ENCODE data around the gene OPCML. TPM values are rescaled to one million over a fixed set of nuclear protein-coding genes. Genes with fewer than 3 reads are reported as not detected.

The OPCML gene
- total RNA-seq, 1 experiment from 2014 or later: not detected

DNA sequence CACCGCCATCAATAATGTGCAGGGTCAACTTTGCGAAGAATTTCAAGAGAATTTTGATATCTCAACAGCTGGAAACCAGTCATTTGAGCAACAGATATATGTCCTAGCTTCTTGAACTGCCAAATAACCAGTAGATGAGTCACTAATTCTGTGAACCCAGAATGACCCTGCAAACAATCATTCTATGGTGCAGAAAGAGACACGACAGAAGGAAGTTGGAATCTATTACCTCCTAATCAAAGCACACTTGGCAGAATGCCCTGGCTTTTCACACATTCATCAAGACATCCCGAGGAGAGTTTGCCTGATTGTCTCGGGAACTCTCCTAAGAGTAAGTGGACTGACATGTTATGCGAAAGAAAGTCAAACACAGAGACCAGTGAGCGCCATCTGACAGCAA, 621.1 kb downstream of the OPCML start:
- no peak for DNase-seq (ENCODE audit: low read depth, low spot score)
- no peaks in the 10 kb centered on the region for H3K27me3 ChIP-seq (ENCODE audit: control insufficient read depth, insufficient read depth, low read length)
- no peak for ATAC-seq
- in situ Hi-C loops (cut with HindIII; ENCODE audit: low pct_unique_long_range_greater_than_20kb, low sequenced_read_pairs): no loop called here
- no peak overlapping the region for H3K4me3 ChIP-seq (ENCODE audit: low read depth in 2 of 2, low read length in 2 of 2)
- no peaks in the 10 kb centered on the region for H3K4me1 ChIP-seq (ENCODE audit: control insufficient read depth, insufficient read depth, low read length)
- ChIA-PET POLR2A (no interaction called here), CTCF (no interaction called here)
- intact Hi-C loops (cut with micrococcal nuclease; ENCODE audit: unreplicated experiment): no loop called here
- no peaks in the 10 kb centered on the region for H3K36me3 ChIP-seq (ENCODE audit: control insufficient read depth, insufficient read depth, low read length)
- BruUV-seq (replicated peaks): no TSS peak
- TF ChIP-seq, protein P1, sequence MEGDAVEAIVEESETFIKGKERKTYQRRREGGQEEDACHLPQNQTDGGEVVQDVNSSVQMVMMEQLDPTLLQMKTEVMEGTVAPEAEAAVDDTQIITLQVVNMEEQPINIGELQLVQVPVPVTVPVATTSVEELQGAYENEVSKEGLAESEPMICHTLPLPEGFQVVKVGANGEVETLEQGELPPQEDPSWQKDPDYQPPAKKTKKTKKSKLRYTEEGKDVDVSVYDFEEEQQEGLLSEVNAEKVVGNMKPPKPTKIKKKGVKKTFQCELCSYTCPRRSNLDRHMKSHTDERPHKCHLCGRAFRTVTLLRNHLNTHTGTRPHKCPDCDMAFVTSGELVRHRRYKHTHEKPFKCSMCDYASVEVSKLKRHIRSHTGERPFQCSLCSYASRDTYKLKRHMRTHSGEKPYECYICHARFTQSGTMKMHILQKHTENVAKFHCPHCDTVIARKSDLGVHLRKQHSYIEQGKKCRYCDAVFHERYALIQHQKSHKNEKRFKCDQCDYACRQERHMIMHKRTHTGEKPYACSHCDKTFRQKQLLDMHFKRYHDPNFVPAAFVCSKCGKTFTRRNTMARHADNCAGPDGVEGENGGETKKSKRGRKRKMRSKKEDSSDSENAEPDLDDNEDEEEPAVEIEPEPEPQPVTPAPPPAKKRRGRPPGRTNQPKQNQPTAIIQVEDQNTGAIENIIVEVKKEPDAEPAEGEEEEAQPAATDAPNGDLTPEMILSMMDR (IDR thresholded peaks at IDR 0.05): no peak
- TF ChIP-seq TCF7L2 (IDR thresholded peaks at IDR 0.05; ENCODE audit: low read depth, low read length): no peak
- no peak for TF ChIP-seq POLR2AphosphoS5 (IDR thresholded peaks at IDR 0.05; ENCODE audit: low read depth, low read length)
- TF ChIP-seq, protein P2, sequence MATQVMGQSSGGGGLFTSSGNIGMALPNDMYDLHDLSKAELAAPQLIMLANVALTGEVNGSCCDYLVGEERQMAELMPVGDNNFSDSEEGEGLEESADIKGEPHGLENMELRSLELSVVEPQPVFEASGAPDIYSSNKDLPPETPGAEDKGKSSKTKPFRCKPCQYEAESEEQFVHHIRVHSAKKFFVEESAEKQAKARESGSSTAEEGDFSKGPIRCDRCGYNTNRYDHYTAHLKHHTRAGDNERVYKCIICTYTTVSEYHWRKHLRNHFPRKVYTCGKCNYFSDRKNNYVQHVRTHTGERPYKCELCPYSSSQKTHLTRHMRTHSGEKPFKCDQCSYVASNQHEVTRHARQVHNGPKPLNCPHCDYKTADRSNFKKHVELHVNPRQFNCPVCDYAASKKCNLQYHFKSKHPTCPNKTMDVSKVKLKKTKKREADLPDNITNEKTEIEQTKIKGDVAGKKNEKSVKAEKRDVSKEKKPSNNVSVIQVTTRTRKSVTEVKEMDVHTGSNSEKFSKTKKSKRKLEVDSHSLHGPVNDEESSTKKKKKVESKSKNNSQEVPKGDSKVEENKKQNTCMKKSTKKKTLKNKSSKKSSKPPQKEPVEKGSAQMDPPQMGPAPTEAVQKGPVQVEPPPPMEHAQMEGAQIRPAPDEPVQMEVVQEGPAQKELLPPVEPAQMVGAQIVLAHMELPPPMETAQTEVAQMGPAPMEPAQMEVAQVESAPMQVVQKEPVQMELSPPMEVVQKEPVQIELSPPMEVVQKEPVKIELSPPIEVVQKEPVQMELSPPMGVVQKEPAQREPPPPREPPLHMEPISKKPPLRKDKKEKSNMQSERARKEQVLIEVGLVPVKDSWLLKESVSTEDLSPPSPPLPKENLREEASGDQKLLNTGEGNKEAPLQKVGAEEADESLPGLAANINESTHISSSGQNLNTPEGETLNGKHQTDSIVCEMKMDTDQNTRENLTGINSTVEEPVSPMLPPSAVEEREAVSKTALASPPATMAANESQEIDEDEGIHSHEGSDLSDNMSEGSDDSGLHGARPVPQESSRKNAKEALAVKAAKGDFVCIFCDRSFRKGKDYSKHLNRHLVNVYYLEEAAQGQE (IDR thresholded peaks at IDR 0.05; ENCODE audit: insufficient read depth in 1 of 2, low read depth in 2 of 2, low read length in 1 of 2): no peak
- TF ChIP-seq SIN3A (IDR thresholded peaks at IDR 0.05; ENCODE audit: borderline replicate concordance, insufficient read depth, low read depth, low read length): no peak
- no peak overlapping the region for H3K27ac ChIP-seq (ENCODE audit: low read length)
- no peaks in the 10 kb centered on the region; the same call in 1 of the 2 replicates for H3K9me3 ChIP-seq (ENCODE audit: control insufficient read depth, insufficient read depth, low read depth, low read length)

DNA sequence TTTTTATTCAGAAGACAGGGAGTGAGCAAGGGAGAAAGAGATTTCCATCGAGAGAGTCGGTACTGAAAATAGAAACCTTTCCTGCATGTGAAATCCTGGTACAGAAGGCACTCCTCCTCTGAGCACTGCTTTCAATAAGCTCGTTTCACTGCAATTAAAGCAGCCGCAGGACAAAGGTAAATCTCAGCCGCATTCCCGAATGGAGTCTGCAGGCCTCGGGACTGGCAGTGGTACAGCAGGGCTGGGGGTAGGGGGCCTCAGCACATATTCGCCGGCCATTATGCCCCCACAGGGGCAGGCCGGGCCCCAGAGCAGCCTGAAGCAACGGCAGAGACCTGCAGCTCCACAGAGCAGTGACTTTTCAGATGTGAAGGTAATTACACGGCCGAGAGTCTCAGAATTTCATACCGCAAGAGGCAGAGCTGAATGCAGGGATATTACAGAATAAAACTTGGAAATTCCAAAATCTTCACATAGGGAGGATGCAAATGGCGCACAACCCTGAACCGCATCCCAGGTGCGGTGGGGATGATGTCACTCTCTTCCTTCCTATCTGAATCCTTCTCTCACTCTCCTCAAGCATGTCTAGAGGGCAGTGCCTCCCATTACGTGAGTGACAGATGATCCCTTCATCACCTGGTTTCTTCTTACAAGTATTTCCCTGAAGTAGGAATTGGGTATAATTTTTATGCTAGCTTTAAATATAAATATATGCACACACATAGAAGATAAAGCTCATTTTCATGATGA, 622.1 kb downstream of the OPCML start:
- Histone ChIP-seq H3K27me3 (ENCODE audit: control insufficient read depth, insufficient read depth, low read length) (no peaks in the 10 kb centered on the region), H3K9me3 (ENCODE audit: control insufficient read depth, insufficient read depth, low read depth, low read length) (no peaks in the 10 kb centered on the region; the same call in 1 of the 2 replicates), H3K27ac (ENCODE audit: low read length) (no peak overlapping the region), H3K36me3 (ENCODE audit: control insufficient read depth, insufficient read depth, low read length) (no peaks in the 10 kb centered on the region), H3K4me3 (ENCODE audit: low read depth in 2 of 2, low read length in 2 of 2) (no peak overlapping the region), H3K4me1 (ENCODE audit: control insufficient read depth, insufficient read depth, low read length) (no peaks in the 10 kb centered on the region)
- in situ Hi-C loops (cut with HindIII; ENCODE audit: low pct_unique_long_range_greater_than_20kb, low sequenced_read_pairs): no loop called here
- TF ChIP-seq, protein P2 (IDR thresholded peaks at IDR 0.05; ENCODE audit: insufficient read depth in 1 of 2, low read depth in 2 of 2, low read length in 1 of 2): no peak
- TF ChIP-seq, protein P1 (IDR thresholded peaks at IDR 0.05): no peak
- TF ChIP-seq POLR2AphosphoS5 (IDR thresholded peaks at IDR 0.05; ENCODE audit: low read depth, low read length) (no peak), TCF7L2 (IDR thresholded peaks at IDR 0.05; ENCODE audit: low read depth, low read length) (no peak), SIN3A (IDR thresholded peaks at IDR 0.05; ENCODE audit: borderline replicate concordance, insufficient read depth, low read depth, low read length) (no peak)
- ChIA-PET POLR2A (no interaction called here), CTCF (no interaction called here)
- BruUV-seq (replicated peaks): no TSS peak
- no peak for DNase-seq (ENCODE audit: low read depth, low spot score)
- ATAC-seq: no peak
- intact Hi-C loops (cut with micrococcal nuclease; ENCODE audit: unreplicated experiment): no loop called here
